HL-60 (cell line): ENCODE measurements around the gene FRMD3.

Experiments
- DNase-seq, 2 experiments: peaks; one replicate each; pipeline ENCODE4 v3.0.0-alpha.2; 2010 to 2020; ENCODE audit warnings: low read depth in 1 of 2, low spot score in 1 of 2
- H3K27ac ChIP-seq: fragments of 250-450 bp; sonication (Bioruptor Pico); replicated peaks from 2 replicates; pipeline ENCODE4 v1.5.1; 2020; ENCODE audit warnings: mild to moderate bottlenecking, moderate library complexity
- H3K27me3 ChIP-seq: fragments of 250-450 bp; sonication (Bioruptor Pico); 2 replicates; pipeline ENCODE4 v1.5.1; 2021; ENCODE audit warnings: mild to moderate bottlenecking, moderate library complexity; ENCODE audit not compliant: insufficient read depth, poor library complexity, severe bottlenecking
- H3K4me3 ChIP-seq: replicated peaks from 2 replicates; pipeline ENCODE4 v1.5.1; 2011; ENCODE audit warnings: mild to moderate bottlenecking, control low read depth, low read length; ENCODE audit not compliant: insufficient read depth
- GABPA ChIP-seq: IDR thresholded peaks from 2 replicates; pipeline ENCODE4 v1.6.1; 2012; ENCODE audit warnings: low read depth
- POLR2AphosphoS5 ChIP-seq: IDR thresholded peaks from 2 replicates; pipeline ENCODE4 v1.6.1; 2012; ENCODE audit warnings: low read depth
- SPI1 ChIP-seq: IDR thresholded peaks from 2 replicates; pipeline ENCODE4 v1.6.1; 2012; ENCODE audit warnings: low read depth, mild to moderate bottlenecking, borderline replicate concordance
- TF ChIP-seq, protein P1 (sequence below): IDR thresholded peaks from 2 replicates; pipeline ENCODE4 v1.6.1; 2012; ENCODE audit warnings: low read depth; ENCODE audit not compliant: insufficient replicate concordance
- TF ChIP-seq, protein P2 (sequence below): IDR thresholded peaks from one replicate; pipeline ENCODE4 v1.5.1; 2011; ENCODE audit warnings: low read length, control low read depth, inconsistent platforms; ENCODE audit not compliant: insufficient read depth

The FRMD3 gene

DNA sequence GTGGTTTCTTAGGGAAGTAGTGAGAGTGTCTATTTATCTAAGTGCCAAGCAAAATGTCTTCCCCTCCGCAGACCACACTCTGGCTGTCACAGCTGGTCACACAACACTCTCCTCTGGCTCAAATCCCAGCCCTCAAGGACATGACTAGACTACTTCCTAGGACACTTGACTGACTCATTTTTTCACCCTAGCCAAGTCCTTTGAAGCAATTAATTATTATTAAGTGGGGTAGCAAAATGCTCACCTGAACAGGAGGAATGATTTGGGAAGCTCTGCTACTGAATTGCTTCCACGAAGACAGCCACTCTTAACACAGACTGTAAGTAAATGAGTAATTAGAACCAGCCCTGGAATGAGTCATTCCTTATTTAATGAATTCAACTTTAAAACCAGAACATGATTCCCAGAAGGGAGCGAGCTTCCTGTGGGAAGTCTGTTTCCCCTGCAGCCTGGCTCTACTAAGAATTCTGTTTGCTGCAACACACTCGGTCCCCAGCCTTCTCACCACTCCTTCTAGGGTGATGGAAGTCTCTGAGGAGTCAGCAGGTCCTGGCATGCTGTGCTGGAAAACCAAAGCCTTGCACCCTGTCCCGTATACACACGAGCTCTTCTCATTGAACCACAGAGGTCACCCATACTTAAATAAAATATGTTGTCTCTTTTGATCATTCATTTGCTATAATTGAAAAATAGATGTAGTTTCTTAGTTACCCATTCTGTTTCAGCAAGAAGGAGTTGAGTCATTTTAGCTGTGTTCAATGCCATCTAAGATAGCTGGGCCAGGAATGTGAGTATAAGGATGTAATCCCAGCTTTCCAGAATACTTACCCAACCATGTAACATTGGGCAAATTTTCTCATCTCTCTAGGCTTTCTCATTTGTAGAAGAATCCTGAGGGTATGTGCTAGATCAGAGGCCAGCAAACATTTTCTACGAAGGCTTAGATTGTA, 256.6 kb downstream of the FRMD3 start:
- peak; percentile 41; the same call in 1 of the 2 replicates for TF ChIP-seq SPI1
- peak; percentile 62 for TF ChIP-seq POLR2AphosphoS5
- TF ChIP-seq, protein P1, sequence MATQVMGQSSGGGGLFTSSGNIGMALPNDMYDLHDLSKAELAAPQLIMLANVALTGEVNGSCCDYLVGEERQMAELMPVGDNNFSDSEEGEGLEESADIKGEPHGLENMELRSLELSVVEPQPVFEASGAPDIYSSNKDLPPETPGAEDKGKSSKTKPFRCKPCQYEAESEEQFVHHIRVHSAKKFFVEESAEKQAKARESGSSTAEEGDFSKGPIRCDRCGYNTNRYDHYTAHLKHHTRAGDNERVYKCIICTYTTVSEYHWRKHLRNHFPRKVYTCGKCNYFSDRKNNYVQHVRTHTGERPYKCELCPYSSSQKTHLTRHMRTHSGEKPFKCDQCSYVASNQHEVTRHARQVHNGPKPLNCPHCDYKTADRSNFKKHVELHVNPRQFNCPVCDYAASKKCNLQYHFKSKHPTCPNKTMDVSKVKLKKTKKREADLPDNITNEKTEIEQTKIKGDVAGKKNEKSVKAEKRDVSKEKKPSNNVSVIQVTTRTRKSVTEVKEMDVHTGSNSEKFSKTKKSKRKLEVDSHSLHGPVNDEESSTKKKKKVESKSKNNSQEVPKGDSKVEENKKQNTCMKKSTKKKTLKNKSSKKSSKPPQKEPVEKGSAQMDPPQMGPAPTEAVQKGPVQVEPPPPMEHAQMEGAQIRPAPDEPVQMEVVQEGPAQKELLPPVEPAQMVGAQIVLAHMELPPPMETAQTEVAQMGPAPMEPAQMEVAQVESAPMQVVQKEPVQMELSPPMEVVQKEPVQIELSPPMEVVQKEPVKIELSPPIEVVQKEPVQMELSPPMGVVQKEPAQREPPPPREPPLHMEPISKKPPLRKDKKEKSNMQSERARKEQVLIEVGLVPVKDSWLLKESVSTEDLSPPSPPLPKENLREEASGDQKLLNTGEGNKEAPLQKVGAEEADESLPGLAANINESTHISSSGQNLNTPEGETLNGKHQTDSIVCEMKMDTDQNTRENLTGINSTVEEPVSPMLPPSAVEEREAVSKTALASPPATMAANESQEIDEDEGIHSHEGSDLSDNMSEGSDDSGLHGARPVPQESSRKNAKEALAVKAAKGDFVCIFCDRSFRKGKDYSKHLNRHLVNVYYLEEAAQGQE, result no peak
- no peak for TF ChIP-seq GABPA
- peak; percentile 40 to 79 for DNase-seq
- Histone ChIP-seq H3K4me3 (no peak overlapping the region), H3K27ac (no peak overlapping the region), H3K27me3 (no peaks in the 10 kb centered on the region)

DNA sequence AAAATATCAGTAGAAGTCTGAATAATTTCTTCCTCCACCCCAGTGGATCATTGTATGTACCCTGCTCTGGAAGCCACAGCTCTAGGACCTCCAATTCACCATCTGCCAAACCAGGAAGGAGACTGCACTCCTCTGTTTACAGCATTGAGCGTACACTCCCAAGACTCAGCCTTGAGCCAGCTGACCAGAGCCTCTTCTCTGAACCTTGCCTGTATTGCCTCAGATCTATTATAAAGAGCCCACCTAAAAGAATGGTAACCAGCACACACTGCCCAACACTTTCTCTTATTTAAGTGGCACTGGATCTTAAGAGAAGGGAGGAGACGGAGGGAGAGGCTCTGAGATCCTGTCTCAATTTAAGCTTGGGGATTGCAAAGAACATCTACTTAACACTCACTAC, 257.4 kb downstream of the FRMD3 start:
- Histone ChIP-seq H3K27ac (no peak overlapping the region), H3K27me3 (no peaks in the 10 kb centered on the region), H3K4me3 (no peak overlapping the region)
- TF ChIP-seq, protein P2, sequence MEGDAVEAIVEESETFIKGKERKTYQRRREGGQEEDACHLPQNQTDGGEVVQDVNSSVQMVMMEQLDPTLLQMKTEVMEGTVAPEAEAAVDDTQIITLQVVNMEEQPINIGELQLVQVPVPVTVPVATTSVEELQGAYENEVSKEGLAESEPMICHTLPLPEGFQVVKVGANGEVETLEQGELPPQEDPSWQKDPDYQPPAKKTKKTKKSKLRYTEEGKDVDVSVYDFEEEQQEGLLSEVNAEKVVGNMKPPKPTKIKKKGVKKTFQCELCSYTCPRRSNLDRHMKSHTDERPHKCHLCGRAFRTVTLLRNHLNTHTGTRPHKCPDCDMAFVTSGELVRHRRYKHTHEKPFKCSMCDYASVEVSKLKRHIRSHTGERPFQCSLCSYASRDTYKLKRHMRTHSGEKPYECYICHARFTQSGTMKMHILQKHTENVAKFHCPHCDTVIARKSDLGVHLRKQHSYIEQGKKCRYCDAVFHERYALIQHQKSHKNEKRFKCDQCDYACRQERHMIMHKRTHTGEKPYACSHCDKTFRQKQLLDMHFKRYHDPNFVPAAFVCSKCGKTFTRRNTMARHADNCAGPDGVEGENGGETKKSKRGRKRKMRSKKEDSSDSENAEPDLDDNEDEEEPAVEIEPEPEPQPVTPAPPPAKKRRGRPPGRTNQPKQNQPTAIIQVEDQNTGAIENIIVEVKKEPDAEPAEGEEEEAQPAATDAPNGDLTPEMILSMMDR, result no peak
- no peak for TF ChIP-seq POLR2AphosphoS5
- TF ChIP-seq, protein P1, result no peak
- no peak for TF ChIP-seq GABPA
- TF ChIP-seq SPI1, result no peak
- DNase-seq, result no peak

DNA sequence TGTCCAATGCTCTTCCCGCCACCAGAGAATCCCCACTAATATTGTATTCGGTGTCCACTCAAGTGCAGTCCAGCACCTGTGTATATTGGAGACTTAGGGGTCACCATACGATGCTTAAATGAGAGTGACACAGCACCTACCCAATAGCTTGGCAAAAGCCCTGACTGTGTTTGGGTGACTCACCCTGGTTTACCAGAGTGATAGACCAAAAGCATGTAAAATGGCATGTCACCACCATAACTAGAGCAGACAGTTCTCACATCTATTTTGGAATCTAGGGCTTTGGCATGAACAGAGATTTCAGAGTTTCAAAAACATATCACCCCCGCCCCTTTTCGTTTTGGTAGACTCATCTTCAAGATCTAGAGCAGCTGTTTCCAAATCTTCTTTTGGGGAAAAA, 257.9 kb downstream of the FRMD3 start:
- no peak overlapping the region for H3K27ac ChIP-seq
- H3K27me3 ChIP-seq, result no peaks in the 10 kb centered on the region
- DNase-seq, result no peak
- no peak overlapping the region for H3K4me3 ChIP-seq
- TF ChIP-seq, protein P1, result no peak
- no peak for TF ChIP-seq POLR2AphosphoS5

DNA sequence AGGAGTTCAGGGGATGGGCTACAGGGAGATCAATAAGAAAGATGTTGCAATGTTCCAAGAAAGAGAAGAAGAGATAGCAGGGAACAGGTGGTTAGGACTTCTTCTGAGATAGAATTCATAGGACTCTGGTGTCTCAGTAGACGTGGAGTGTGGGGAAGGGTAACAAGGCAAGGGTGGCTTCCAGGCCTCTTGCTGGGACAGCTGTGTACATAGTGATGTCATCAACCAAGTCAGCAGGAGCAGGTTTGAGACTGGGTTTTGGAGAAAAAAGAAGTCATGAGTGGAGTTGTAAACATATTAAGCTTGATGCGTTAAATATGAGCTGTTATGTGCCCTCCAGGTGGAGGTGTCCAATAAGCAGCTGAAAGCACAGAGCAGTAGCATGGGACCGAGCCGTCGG, 263.4 kb downstream of the FRMD3 start:
- no peak overlapping the region for H3K27ac ChIP-seq
- TF ChIP-seq POLR2AphosphoS5 (no peak), GABPA (no peak), SPI1 (no peak)
- TF ChIP-seq, protein P1, result no peak
- TF ChIP-seq, protein P2, result no peak
- H3K27me3 ChIP-seq, result no peaks in the 10 kb centered on the region
- DNase-seq, result no peak
- no peak overlapping the region for H3K4me3 ChIP-seq
